ENCODE measurements around the gene PIEZO1.

The PIEZO1 gene, protein sequence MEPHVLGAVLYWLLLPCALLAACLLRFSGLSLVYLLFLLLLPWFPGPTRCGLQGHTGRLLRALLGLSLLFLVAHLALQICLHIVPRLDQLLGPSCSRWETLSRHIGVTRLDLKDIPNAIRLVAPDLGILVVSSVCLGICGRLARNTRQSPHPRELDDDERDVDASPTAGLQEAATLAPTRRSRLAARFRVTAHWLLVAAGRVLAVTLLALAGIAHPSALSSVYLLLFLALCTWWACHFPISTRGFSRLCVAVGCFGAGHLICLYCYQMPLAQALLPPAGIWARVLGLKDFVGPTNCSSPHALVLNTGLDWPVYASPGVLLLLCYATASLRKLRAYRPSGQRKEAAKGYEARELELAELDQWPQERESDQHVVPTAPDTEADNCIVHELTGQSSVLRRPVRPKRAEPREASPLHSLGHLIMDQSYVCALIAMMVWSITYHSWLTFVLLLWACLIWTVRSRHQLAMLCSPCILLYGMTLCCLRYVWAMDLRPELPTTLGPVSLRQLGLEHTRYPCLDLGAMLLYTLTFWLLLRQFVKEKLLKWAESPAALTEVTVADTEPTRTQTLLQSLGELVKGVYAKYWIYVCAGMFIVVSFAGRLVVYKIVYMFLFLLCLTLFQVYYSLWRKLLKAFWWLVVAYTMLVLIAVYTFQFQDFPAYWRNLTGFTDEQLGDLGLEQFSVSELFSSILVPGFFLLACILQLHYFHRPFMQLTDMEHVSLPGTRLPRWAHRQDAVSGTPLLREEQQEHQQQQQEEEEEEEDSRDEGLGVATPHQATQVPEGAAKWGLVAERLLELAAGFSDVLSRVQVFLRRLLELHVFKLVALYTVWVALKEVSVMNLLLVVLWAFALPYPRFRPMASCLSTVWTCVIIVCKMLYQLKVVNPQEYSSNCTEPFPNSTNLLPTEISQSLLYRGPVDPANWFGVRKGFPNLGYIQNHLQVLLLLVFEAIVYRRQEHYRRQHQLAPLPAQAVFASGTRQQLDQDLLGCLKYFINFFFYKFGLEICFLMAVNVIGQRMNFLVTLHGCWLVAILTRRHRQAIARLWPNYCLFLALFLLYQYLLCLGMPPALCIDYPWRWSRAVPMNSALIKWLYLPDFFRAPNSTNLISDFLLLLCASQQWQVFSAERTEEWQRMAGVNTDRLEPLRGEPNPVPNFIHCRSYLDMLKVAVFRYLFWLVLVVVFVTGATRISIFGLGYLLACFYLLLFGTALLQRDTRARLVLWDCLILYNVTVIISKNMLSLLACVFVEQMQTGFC (N-terminal part only)

GRCh38 chr16:88785106-88785924 is at the start of gene PIEZO1:
TSS of gene PIEZO1 (minus strand) at chr16:88785220. CDS start at chr16:88784964, 256 bp downstream.
- Mint-ChIP-seq H3K4me3 (peak within 1 kb of the TSS; percentile 72 to 85 (median 84)), H3K9me3 (no peaks in the 10 kb centered on the region), H3K4me1 (peaks cover 12% of the 10 kb centered on the region), H3K27ac (no peak within 1 kb of the TSS), H3K36me3 (ENCODE audit: low read depth) (no peaks in the 10 kb centered on the region), H3K27me3 (ENCODE audit: low read depth) (peaks cover 48% of the 10 kb centered on the region)
- TF ChIP-seq, protein P1, sequence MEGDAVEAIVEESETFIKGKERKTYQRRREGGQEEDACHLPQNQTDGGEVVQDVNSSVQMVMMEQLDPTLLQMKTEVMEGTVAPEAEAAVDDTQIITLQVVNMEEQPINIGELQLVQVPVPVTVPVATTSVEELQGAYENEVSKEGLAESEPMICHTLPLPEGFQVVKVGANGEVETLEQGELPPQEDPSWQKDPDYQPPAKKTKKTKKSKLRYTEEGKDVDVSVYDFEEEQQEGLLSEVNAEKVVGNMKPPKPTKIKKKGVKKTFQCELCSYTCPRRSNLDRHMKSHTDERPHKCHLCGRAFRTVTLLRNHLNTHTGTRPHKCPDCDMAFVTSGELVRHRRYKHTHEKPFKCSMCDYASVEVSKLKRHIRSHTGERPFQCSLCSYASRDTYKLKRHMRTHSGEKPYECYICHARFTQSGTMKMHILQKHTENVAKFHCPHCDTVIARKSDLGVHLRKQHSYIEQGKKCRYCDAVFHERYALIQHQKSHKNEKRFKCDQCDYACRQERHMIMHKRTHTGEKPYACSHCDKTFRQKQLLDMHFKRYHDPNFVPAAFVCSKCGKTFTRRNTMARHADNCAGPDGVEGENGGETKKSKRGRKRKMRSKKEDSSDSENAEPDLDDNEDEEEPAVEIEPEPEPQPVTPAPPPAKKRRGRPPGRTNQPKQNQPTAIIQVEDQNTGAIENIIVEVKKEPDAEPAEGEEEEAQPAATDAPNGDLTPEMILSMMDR (IDR thresholded peaks at IDR 0.05; ENCODE audit: unreplicated experiment in 3 of 3): peak; percentile 72 to 81 (median 75)

DNA sequence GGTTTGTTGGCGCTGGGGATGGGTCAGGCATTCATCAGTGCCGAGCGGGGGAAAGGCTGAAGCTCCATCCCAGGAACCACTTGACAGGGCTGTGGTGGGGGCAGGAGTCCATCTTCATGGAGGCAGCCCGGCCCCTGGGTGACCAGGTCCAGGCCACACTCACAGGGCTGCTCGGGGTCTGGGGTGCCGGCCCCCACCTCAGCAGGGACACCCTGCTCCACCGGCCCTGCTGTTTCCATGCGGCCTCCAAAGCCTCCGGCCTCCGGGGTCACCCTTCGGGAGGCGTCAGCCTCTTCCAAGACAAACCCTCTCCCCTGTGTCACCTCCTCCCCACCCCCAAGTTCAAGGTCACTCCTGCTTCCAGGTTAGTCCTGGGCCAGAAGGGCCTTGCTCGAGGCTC is 49.6 kb upstream of the PIEZO1 start:
- Mint-ChIP-seq H3K4me1 (no peaks in the 10 kb centered on the region), H3K4me3 (no peak overlapping the region)

DNA sequence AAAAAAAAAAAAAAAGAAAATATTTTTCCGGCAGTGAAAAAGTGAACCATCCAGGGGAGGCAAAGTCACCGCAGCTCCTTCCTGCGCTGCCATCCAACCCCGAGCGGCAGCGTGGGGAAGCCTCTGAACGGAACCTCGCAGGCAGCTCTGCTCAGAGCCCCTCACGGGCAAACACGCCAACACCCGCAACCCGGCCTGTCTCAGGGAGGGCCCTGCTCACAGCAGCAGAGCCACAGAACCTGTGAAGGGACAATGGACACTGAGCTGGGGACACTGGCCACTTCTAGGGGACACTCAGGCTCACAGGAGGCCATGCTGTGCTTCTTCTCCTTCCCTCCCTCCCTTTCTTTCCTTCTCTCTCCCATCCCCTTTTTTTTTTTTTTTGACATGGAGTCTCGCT is 48.1 kb upstream of the PIEZO1 start:
- no peak overlapping the region for H3K27ac Mint-ChIP-seq
- peaks cover 10% of the 10 kb centered on the region for H3K36me3 Mint-ChIP-seq (ENCODE audit: low read depth)
- no peaks in the 10 kb centered on the region for H3K27me3 Mint-ChIP-seq (ENCODE audit: low read depth)
- no peak overlapping the region for H3K4me3 Mint-ChIP-seq
- TF ChIP-seq, protein P1 (IDR thresholded peaks at IDR 0.05; ENCODE audit: unreplicated experiment in 3 of 3): no peak
- no peaks in the 10 kb centered on the region for H3K4me1 Mint-ChIP-seq
- H3K9me3 Mint-ChIP-seq: no peaks in the 10 kb centered on the region

More for the DNA sequence above, 49.6 kb upstream of the PIEZO1 start:
- Mint-ChIP-seq H3K27ac (no peak overlapping the region), H3K27me3 (ENCODE audit: low read depth) (no peaks in the 10 kb centered on the region), H3K9me3 (no peaks in the 10 kb centered on the region), H3K36me3 (ENCODE audit: low read depth) (peaks cover 10% of the 10 kb centered on the region)
- TF ChIP-seq, protein P1 (IDR thresholded peaks at IDR 0.05; ENCODE audit: unreplicated experiment in 3 of 3): no peak

- TF ChIP-seq, protein P1 (IDR thresholded peaks at IDR 0.05; ENCODE audit: unreplicated experiment in 3 of 3): no peak
- Mint-ChIP-seq H3K27ac (no peak overlapping the region), H3K4me3 (no peak overlapping the region), H3K9me3 (no peaks in the 10 kb centered on the region), H3K4me1 (no peaks in the 10 kb centered on the region), H3K27me3 (ENCODE audit: low read depth) (no peaks in the 10 kb centered on the region), H3K36me3 (ENCODE audit: low read depth) (peaks cover 10% of the 10 kb centered on the region)
Observed at GRCh38 chr16:88831838-88832237, 46.8 kb upstream of the PIEZO1 start.

DNA sequence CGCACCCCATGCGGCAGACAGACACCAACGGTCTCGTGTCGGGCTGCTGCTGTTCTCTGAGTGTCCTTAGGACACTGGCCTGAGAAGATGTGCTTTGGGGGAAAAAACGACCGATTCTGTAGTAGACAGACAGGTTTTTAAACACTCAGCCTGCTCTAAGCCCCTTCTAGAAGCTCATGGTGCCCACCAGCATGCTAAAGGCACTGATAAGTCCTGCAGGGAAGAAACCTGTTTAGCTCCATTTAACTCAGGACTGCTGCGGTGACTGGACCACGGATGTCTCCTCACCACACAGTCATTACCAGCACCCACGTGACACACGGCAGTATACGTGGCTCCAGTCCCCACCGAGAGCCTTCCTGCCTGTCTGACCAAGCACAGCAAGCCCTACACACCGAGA is 45.8 kb upstream of the PIEZO1 start:
- Mint-ChIP-seq H3K4me3 (no peak overlapping the region), H3K27ac (peak overlapping the region; percentile 59 to 97 (median 89)), H3K36me3 (ENCODE audit: low read depth) (peaks cover 10% of the 10 kb centered on the region), H3K4me1 (no peaks in the 10 kb centered on the region), H3K27me3 (ENCODE audit: low read depth) (no peaks in the 10 kb centered on the region), H3K9me3 (no peaks in the 10 kb centered on the region)
- TF ChIP-seq, protein P1 (IDR thresholded peaks at IDR 0.05; ENCODE audit: unreplicated experiment in 3 of 3): no peak

All from nephron (organoid).